Neural cell (in vitro differentiated cells): Measurements from ENCODE around the gene PDAP1. TPM values are rescaled to one million over a fixed set of nuclear protein-coding genes. Genes with fewer than 3 reads are reported as not detected.

Source experiments
- H2AFZ ChIP-seq: fragments of 200-600, 300-800 bp; sonication (generic), shearing (Covaris generic); 2 replicates; pipeline ENCODE4 v1.6.0; 2014; ENCODE audit warnings: low read depth, mild to moderate bottlenecking, antibody characterized with exemption, low read length, moderate library complexity
- H3F3A ChIP-seq: fragments of 200-600 bp; shearing (Covaris generic); 2 replicates; pipeline ENCODE4 v1.6.1; 2016; ENCODE audit warnings: mild to moderate bottlenecking, moderate library complexity, mixed read lengths, antibody characterized with exemption, low read length; ENCODE audit not compliant: insufficient read depth, poor library complexity, severe bottlenecking
- H3K27ac ChIP-seq: fragments of 200-600, 300-800 bp; sonication (generic), shearing (Covaris generic); 2 replicates; pipeline ENCODE4 v1.5.1; 2014; ENCODE audit warnings: mild to moderate bottlenecking, low read length, moderate library complexity
- H3K27me3 ChIP-seq: fragments of 300-800, 200-600 bp; sonication (generic), shearing (Covaris generic); 2 replicates; pipeline ENCODE4 v1.6.0; 2014; ENCODE audit warnings: mild to moderate bottlenecking, low read depth, low read length, moderate library complexity; ENCODE audit not compliant: insufficient read depth
- H3K36me3 ChIP-seq: fragments of 300-800, 200-600 bp; sonication (generic), shearing (Covaris generic); 2 replicates; pipeline ENCODE4 v1.5.1; 2014; ENCODE audit warnings: mild to moderate bottlenecking, antibody characterized with exemption, low read length, moderate library complexity; ENCODE audit not compliant: insufficient read depth
- H3K4me2 ChIP-seq: fragments of 300-800, 200-600 bp; sonication (generic), shearing (Covaris generic); 2 replicates; pipeline ENCODE4 v1.6.0; 2014; ENCODE audit warnings: mild to moderate bottlenecking, low read length
- H3K4me3 ChIP-seq: fragments of 300-800, 200-600 bp; sonication (generic), shearing (Covaris generic); 2 replicates; pipeline ENCODE4 v1.5.1; 2014; ENCODE audit warnings: mild to moderate bottlenecking, low read length, moderate library complexity
- H3K79me2 ChIP-seq: fragments of 200-600 bp; shearing (Covaris generic); replicated peaks from 2 replicates; pipeline ENCODE4 v1.6.0; 2014; ENCODE audit warnings: mild to moderate bottlenecking, low read length, moderate library complexity; ENCODE audit not compliant: insufficient read depth
- H3K9ac ChIP-seq: fragments of 300-800, 200-600 bp; sonication (generic), shearing (Covaris generic); 2 replicates; pipeline ENCODE4 v1.6.1; 2016; ENCODE audit warnings: mild to moderate bottlenecking, low read length, mixed read lengths
- H3K9me2 ChIP-seq: fragments of 200-600 bp; shearing (Covaris generic); 2 replicates; pipeline ENCODE4 v1.6.1; 2016; ENCODE audit warnings: mild to moderate bottlenecking, low read length, mixed read lengths; ENCODE audit not compliant: insufficient read depth
- H3K9me3 ChIP-seq: fragments of 200-600, 300-800 bp; sonication (generic), shearing (Covaris generic); 2 replicates; pipeline ENCODE4 v1.6.1; 2016; ENCODE audit warnings: mild to moderate bottlenecking, mixed run types, low read length, moderate library complexity, mixed read lengths
- H4K20me1 ChIP-seq: fragments of 200-600 bp; shearing (Covaris generic); 2 replicates; pipeline ENCODE4 v1.6.1; 2016; ENCODE audit warnings: mild to moderate bottlenecking, mixed run types; ENCODE audit not compliant: insufficient read depth
- CTCF ChIP-seq: fragments of 450-650 bp; IDR thresholded peaks from 2 replicates; pipeline ENCODE4 v1.5.1; 2014; ENCODE audit warnings: antibody characterized with exemption, mild to moderate bottlenecking, moderate library complexity; ENCODE audit not compliant: poor library complexity, severe bottlenecking
- EP300 ChIP-seq: fragments of 450-650 bp; conservative IDR thresholded peaks from 2 replicates; pipeline ENCODE4 v1.6.1; 2014; ENCODE audit warnings: antibody characterized with exemption, mild to moderate bottlenecking, moderate library complexity; ENCODE audit not compliant: poor library complexity, severe bottlenecking
- EZH2 ChIP-seq: fragments of 200-600, 300-800 bp; shearing (Covaris generic), sonication (generic); IDR thresholded peaks from 2 replicates; pipeline ENCODE4 v1.6.1; 2014; ENCODE audit warnings: antibody characterized with exemption, low read length, borderline replicate concordance, mild to moderate bottlenecking; ENCODE audit not compliant: insufficient read depth, poor library complexity, severe bottlenecking
- MXI1 ChIP-seq: fragments of 450-650 bp; conservative IDR thresholded peaks from 2 replicates; pipeline ENCODE4 v1.6.1; 2014; ENCODE audit warnings: antibody characterized with exemption, mild to moderate bottlenecking; ENCODE audit not compliant: poor library complexity, severe bottlenecking
- POLR2AphosphoS5 ChIP-seq: IDR thresholded peaks from 2 replicates; pipeline ENCODE4 v1.6.1; 2012
- RAD21 ChIP-seq: fragments of 450-650 bp; conservative IDR thresholded peaks from 2 replicates; pipeline ENCODE4 v1.6.1; 2014; ENCODE audit warnings: antibody characterized with exemption, mild to moderate bottlenecking, moderate library complexity
- SMC3 ChIP-seq: fragments of 450-650 bp; conservative IDR thresholded peaks from 2 replicates; pipeline ENCODE4 v1.6.1; 2014; ENCODE audit warnings: antibody characterized with exemption, mild to moderate bottlenecking, moderate library complexity; ENCODE audit not compliant: poor library complexity
- TAF1 ChIP-seq: IDR thresholded peaks from 2 replicates; pipeline ENCODE4 v1.6.1; 2012; ENCODE audit warnings: low read depth
- polyA plus RNA-seq: library from polyadenylated mRNA; depleted of rRNA; stranded (reverse); fragments of >200 nt; gene quantifications from 2 replicates; pipeline ENCODE4 v1.2.3, GENCODE V29; 2014
- TF ChIP-seq, protein P1 (sequence below): IDR thresholded peaks from 2 replicates; pipeline ENCODE4 v1.6.1; 2012; ENCODE audit warnings: borderline replicate concordance

PDAP1 gene
- polyA plus RNA-seq, 1 donor from 2014 or later, result 185 TPM

GRCh38 chr7:99394188-99394502, 14.3 kb downstream of the PDAP1 start:
- no peak overlapping the region for H3K4me3 ChIP-seq
- H3K27me3 ChIP-seq, result no peaks in the 10 kb centered on the region
- no peak overlapping the region for H3K4me2 ChIP-seq
- H3K79me2 ChIP-seq, result no peaks in the 10 kb centered on the region
- no peaks in the 10 kb centered on the region for H4K20me1 ChIP-seq
- H3K9ac ChIP-seq, result no peak overlapping the region
- H3K36me3 ChIP-seq, result no peaks in the 10 kb centered on the region
- H3K27ac ChIP-seq, result no peak overlapping the region
- TF ChIP-seq MXI1, result no peak
- no peak for TF ChIP-seq RAD21
- TF ChIP-seq TAF1, result no peak
- no peak for TF ChIP-seq EZH2
- no peak for TF ChIP-seq SMC3
- TF ChIP-seq EP300, result no peak
- TF ChIP-seq, protein P1, sequence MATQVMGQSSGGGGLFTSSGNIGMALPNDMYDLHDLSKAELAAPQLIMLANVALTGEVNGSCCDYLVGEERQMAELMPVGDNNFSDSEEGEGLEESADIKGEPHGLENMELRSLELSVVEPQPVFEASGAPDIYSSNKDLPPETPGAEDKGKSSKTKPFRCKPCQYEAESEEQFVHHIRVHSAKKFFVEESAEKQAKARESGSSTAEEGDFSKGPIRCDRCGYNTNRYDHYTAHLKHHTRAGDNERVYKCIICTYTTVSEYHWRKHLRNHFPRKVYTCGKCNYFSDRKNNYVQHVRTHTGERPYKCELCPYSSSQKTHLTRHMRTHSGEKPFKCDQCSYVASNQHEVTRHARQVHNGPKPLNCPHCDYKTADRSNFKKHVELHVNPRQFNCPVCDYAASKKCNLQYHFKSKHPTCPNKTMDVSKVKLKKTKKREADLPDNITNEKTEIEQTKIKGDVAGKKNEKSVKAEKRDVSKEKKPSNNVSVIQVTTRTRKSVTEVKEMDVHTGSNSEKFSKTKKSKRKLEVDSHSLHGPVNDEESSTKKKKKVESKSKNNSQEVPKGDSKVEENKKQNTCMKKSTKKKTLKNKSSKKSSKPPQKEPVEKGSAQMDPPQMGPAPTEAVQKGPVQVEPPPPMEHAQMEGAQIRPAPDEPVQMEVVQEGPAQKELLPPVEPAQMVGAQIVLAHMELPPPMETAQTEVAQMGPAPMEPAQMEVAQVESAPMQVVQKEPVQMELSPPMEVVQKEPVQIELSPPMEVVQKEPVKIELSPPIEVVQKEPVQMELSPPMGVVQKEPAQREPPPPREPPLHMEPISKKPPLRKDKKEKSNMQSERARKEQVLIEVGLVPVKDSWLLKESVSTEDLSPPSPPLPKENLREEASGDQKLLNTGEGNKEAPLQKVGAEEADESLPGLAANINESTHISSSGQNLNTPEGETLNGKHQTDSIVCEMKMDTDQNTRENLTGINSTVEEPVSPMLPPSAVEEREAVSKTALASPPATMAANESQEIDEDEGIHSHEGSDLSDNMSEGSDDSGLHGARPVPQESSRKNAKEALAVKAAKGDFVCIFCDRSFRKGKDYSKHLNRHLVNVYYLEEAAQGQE, result no peak
- TF ChIP-seq CTCF, result no peak
- TF ChIP-seq POLR2AphosphoS5, result no peak
- no peaks in the 10 kb centered on the region for H3K9me3 ChIP-seq
- no peaks in the 10 kb centered on the region for H3K9me2 ChIP-seq
- H2AFZ ChIP-seq, result no peak overlapping the region
- no peaks in the 10 kb centered on the region for H3F3A ChIP-seq

DNA sequence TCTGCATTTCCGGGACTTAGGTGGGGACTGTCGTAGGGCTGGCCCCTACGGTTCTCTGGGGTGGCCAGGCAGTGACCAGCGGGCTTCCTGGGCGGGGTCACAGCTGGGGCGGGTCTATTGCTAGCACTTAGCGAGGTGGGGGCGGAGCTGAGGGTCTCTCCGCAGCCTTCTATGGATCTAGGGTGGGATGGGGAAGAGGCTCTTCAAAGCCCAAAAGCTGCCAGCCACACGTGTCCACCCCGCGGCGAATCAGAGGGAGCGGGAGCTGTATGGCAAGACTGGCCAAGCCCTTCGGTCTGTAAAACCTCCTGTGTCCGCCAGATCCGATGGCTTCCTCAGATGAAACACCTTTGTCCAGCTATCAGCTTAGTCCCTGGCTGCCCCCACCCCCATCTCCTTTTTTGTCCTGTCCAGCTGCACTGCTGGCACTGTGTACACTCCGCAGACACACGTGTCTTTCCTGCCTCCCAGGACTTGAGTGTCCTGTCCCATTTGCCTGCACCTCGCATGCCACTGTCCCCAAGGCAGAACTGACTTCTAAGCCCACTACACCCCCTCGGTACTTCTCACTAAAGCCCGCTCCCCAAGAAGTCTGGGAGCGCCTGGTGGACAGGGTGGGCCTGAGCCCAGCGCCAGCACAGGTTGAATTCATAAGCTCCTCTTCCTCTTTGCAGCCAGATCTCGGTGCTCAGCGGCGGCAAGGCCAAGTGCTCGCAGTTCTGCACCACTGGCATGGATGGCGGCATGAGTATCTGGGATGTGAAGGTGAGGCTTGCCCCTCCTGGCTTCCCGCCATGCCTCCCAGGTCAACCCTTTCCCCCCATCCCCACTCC, 14.8 kb downstream of the PDAP1 start:
- H3K36me3 ChIP-seq, result no peaks in the 10 kb centered on the region
- no peak overlapping the region for H3K27ac ChIP-seq
- H3K4me3 ChIP-seq, result peak overlapping the region; percentile 74
- no peaks in the 10 kb centered on the region for H3K27me3 ChIP-seq
- H3K9me2 ChIP-seq, result no peaks in the 10 kb centered on the region
- H3K79me2 ChIP-seq, result no peaks in the 10 kb centered on the region
- peak overlapping the region; percentile 66 for H3K9ac ChIP-seq
- no peaks in the 10 kb centered on the region for H3F3A ChIP-seq
- TF ChIP-seq EZH2 (no peak), SMC3 (no peak), POLR2AphosphoS5 (no peak), RAD21 (no peak)
- TF ChIP-seq, protein P1, result no peak
- H2AFZ ChIP-seq, result peak overlapping the region; percentile 56
- peak overlapping the region; percentile 33 for H3K4me2 ChIP-seq
- no peaks in the 10 kb centered on the region for H3K9me3 ChIP-seq
- H4K20me1 ChIP-seq, result no peaks in the 10 kb centered on the region
